OCI-LY7 (cell line): ENCODE results near the gene AXIN1. TPM values are rescaled to one million over a fixed set of nuclear protein-coding genes. Genes with fewer than 3 reads are reported as not detected.
"Not testable (repeated sequence)": the region's sequence is repeated elsewhere in the genome, so short reads cannot be mapped to it uniquely, and the experiment has no call there.

ENCODE experiments used
- BruUV-seq: library from RNA; stranded (reverse); fragments of 400-500 nt; replicated peaks from 2 replicates; lab custom pipeline; 2021; lab: Mats Ljungman, UMichigan
- CTCF ChIA-PET: fragments of 300-600 bp; sonication (Branson Sonifier 250); formaldehyde crosslinking; loops from one replicate; lab custom pipeline; 2022; ENCODE audit warnings: antibody characterized with exemption; ENCODE audit not compliant: unreplicated experiment; lab: Charles Lee
- POLR2A ChIA-PET: fragments of 300-600 bp; sonication (Branson Sonifier 250); formaldehyde crosslinking; loops from one replicate; lab custom pipeline; 2022; ENCODE audit warnings: antibody characterized with exemption; lab: Charles Lee
- DNase-seq: peaks from one replicate; pipeline ENCODE4 v3.0.0-alpha.2; 2015; ENCODE audit warnings: low spot score
- H2AFZ ChIP-seq: fragments of 200-600 bp; sonication (generic), shearing (Covaris generic); 2 replicates; pipeline ENCODE4 v1.6.1; 2014; ENCODE audit warnings: mild to moderate bottlenecking, antibody characterized with exemption, low read length, moderate library complexity
- H3K27ac ChIP-seq: fragments of 200-600 bp; sonication (generic); 2 replicates; pipeline ENCODE4 v1.5.1; 2014; ENCODE audit warnings: mixed run types, low read depth, mild to moderate bottlenecking, moderate library complexity, low read length, inconsistent platforms; ENCODE audit not compliant: poor library complexity, severe bottlenecking
- H3K36me3 ChIP-seq: fragments of 200-600 bp; sonication (generic); 2 replicates; pipeline ENCODE4 v1.6.1; 2014; ENCODE audit warnings: mild to moderate bottlenecking, antibody characterized with exemption, low read length, moderate library complexity, mixed read lengths; ENCODE audit not compliant: insufficient read depth
- H3K4me1 ChIP-seq: fragments of 200-600 bp; sonication (generic); 2 replicates; pipeline ENCODE4 v1.5.1; 2014; ENCODE audit warnings: mild to moderate bottlenecking, low read length; ENCODE audit not compliant: insufficient read depth, poor library complexity, severe bottlenecking
- H3K4me2 ChIP-seq: fragments of 200-600 bp; sonication (generic); 2 replicates; pipeline ENCODE4 v1.6.1; 2014; ENCODE audit warnings: mild to moderate bottlenecking, low read length
- H3K4me3 ChIP-seq: fragments of 200-600 bp; sonication (generic); 2 replicates; pipeline ENCODE4 v1.5.1; 2014; ENCODE audit warnings: mild to moderate bottlenecking, low read depth, low read length; ENCODE audit not compliant: poor library complexity, severe bottlenecking
- H3K79me2 ChIP-seq: fragments of 200-600 bp; sonication (generic); 2 replicates; pipeline ENCODE4 v1.6.1; 2016; ENCODE audit warnings: low read depth, mild to moderate bottlenecking, low read length, moderate library complexity, mixed read lengths; ENCODE audit not compliant: insufficient read depth
- H3K9me2 ChIP-seq: fragments of 200-600 bp; sonication (generic); 2 replicates; pipeline ENCODE4 v1.6.1; 2016; ENCODE audit warnings: mild to moderate bottlenecking, low read length, mixed read lengths; ENCODE audit not compliant: insufficient read depth
- H3K9me3 ChIP-seq: fragments of 200-600 bp; sonication (generic); 2 replicates; pipeline ENCODE4 v1.6.1; 2014; ENCODE audit warnings: mild to moderate bottlenecking, mixed run types, low read length, mixed read lengths
- H4K20me1 ChIP-seq: fragments of 200-600 bp; sonication (generic); 2 replicates; pipeline ENCODE4 v1.6.1; 2014; ENCODE audit warnings: mild to moderate bottlenecking, antibody characterized with exemption, low read length, moderate library complexity, mixed read lengths; ENCODE audit not compliant: insufficient read depth
- CTCF ChIP-seq: fragments of 200-600 bp; sonication (generic); conservative IDR thresholded peaks from 2 replicates; pipeline ENCODE4 v1.5.1; 2014; ENCODE audit warnings: mild to moderate bottlenecking, antibody characterized with exemption, low read length, moderate library complexity, mixed read lengths
- EZH2phosphoT487 ChIP-seq: fragments of 200-600 bp; sonication (generic); IDR thresholded peaks from 2 replicates; pipeline ENCODE4 v1.6.1; 2018; ENCODE audit warnings: low read depth, borderline replicate concordance, mild to moderate bottlenecking, mixed run types, antibody characterized with exemption, low read length, moderate library complexity, mixed read lengths
- intact Hi-C: fragments of 100-400 bp; cut with micrococcal nuclease; formaldehyde crosslinking; loops from one replicate; pipeline ENCODE4 v1.10.0; 2022; ENCODE audit not compliant: unreplicated experiment
- total RNA-seq, 2 experiments: library from RNA; depleted of rRNA in 1 of 2; stranded (reverse); fragments of >200 nt in 1 of 2; shearing (Covaris generic) in 1 of 2; gene quantifications; 2 replicates each; pipeline ENCODE4 v1.2.3, GENCODE V29; 2014 to 2022

The AXIN1 gene
- total RNA-seq, 2 experiments from 2014 or later: 29.0 to 30.3 TPM

GRCh38 chr16:269061-269796 lies 83.3 kb downstream of the AXIN1 start:
- no peak overlapping the region for H3K27ac ChIP-seq
- H3K9me3 ChIP-seq: no peaks in the 10 kb centered on the region
- H3K4me1 ChIP-seq: no peaks in the 10 kb centered on the region
- H2AFZ ChIP-seq: no peak overlapping the region
- no peak overlapping the region for H3K4me2 ChIP-seq
- DNase-seq: no peak
- no peaks in the 10 kb centered on the region for H3K36me3 ChIP-seq
- ChIA-PET POLR2A (no interaction called here), CTCF (no interaction called here)
- H3K4me3 ChIP-seq: no peak overlapping the region
- intact Hi-C loops: no loop called here
- H3K9me2 ChIP-seq: no peaks in the 10 kb centered on the region
- no peaks in the 10 kb centered on the region for H3K79me2 ChIP-seq
- no peaks in the 10 kb centered on the region for H4K20me1 ChIP-seq
- BruUV-seq: no TSS peak
- TF ChIP-seq CTCF (no peak), EZH2phosphoT487 (no peak)

- Histone ChIP-seq H4K20me1 (no peaks in the 10 kb centered on the region), H3K9me2 (no peaks in the 10 kb centered on the region), H3K9me3 (no peaks in the 10 kb centered on the region), H2AFZ (no peak overlapping the region), H3K4me1 (no peaks in the 10 kb centered on the region), H3K79me2 (no peaks in the 10 kb centered on the region), H3K4me2 (no peak overlapping the region), H3K36me3 (no peaks in the 10 kb centered on the region), H3K27ac (no peak overlapping the region), H3K4me3 (no peak overlapping the region)
- ChIA-PET POLR2A (no interaction called here), CTCF (no interaction called here)
- intact Hi-C loops: no loop called here
- BruUV-seq: no TSS peak
- no peak for TF ChIP-seq EZH2phosphoT487
- no peak for TF ChIP-seq CTCF
- DNase-seq: no peak
These were observed 84.1 kb downstream of the AXIN1 start for GRCh38 chr16:268141-269053.

- H3K79me2 ChIP-seq, BruUV-seq, H3K9me3 ChIP-seq, H3K4me3 ChIP-seq, H3K9me2 ChIP-seq, H2AFZ ChIP-seq, POLR2A ChIA-PET, DNase-seq, H3K27ac ChIP-seq, H4K20me1 ChIP-seq, H3K36me3 ChIP-seq, intact Hi-C loops, H3K4me2 ChIP-seq, CTCF ChIA-PET, H3K4me1 ChIP-seq: not testable (repeated sequence)
These were observed 85.0 kb downstream of the AXIN1 start for GRCh38 chr16:267562-267961.
